ENCODE measurements around the gene ITCH.

DNA sequence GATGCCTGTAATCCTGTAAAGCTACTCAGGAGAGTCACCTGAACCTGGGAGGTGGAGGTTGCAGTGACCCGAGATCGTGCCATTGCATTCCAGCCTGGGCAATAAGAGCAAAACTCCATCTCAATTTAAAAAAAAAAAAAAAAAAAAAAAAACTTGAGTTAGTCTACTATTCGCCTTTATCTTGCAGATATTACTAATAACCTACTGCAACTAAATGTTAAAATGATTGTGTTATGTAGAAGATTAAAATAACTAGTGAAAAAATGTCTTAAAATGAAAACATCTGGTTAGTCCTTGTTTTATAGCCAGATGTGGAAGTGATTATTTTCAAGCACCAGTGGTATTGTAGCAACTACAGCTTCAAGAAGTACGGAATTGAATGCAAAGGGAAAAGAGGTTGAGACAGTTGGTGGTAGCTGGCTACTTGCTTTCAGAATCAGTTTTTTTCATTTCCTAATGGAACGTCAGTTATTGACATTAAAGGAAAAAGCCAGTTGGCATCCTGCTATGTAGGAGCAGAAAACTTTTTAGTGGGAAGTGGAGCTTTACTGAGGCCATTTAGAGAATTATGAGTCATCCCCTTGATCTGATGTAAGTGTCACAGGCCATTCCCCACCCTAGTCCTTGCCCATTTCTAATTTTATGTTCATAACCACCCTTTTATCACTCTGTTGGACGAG, 109.3 kb downstream of the ITCH start:
- TF ChIP-seq CTCF (IDR thresholded peaks at IDR 0.05) (no peak), POLR2AphosphoS5 (IDR thresholded peaks at IDR 0.05; ENCODE audit: insufficient read depth in 1 of 2, low read depth in 1 of 2) (no peak), POLR2A (IDR thresholded peaks at IDR 0.05) (no peak)
